ENCODE measurements around the gene ACTL7B. TPM values are rescaled to one million over a fixed set of nuclear protein-coding genes. Genes with fewer than 3 reads are reported as not detected.

ACTL7B gene
- polyA plus RNA-seq, 1 donor from 2014 or later, result not detected

DNA sequence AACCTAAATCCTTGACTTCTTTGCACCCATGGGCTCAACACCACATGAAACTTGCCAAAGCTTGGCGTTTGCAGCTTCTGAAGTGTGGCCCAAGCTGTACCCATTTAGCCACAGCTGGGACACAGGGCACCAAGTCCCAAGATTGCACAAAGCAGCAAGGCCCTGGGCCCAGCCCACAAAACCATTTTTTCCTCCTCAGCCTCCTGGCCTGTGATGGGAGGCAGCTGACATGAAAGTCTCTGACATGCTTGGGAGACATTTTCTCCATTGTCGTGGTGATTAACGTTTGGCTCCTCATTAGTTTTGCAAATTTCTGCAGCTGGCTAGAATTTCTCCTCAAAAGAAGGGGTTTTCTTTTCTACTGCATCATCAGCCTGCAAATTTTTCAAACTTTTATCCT lies 32.0 kb downstream of the ACTL7B start:
- H3K36me3 ChIP-seq (ENCODE audit: insufficient read depth, low read length), result no peaks in the 10 kb centered on the region
- H3K4me3 ChIP-seq (ENCODE audit: low read length), result no peak overlapping the region
- no peak overlapping the region for H2AFZ ChIP-seq (ENCODE audit: low read depth, low read length)
- H3K27ac ChIP-seq (ENCODE audit: low read length), result no peak overlapping the region
- no peak for TF ChIP-seq EP300 (conservative IDR thresholded peaks at IDR 0.05; ENCODE audit: poor library complexity, severe bottlenecking)
- no peaks in the 10 kb centered on the region for H3K9me2 ChIP-seq (ENCODE audit: insufficient read depth, low read length)
- H3K79me2 ChIP-seq (replicated peaks; ENCODE audit: insufficient read depth, low read length), result no peaks in the 10 kb centered on the region
- H3F3A ChIP-seq (ENCODE audit: insufficient read depth, low read length, poor library complexity, severe bottlenecking), result no peaks in the 10 kb centered on the region
- H3K9ac ChIP-seq (ENCODE audit: low read length), result no peak overlapping the region
- H3K4me2 ChIP-seq (ENCODE audit: low read length), result no peak overlapping the region
- H3K9me3 ChIP-seq (ENCODE audit: low read length), result no peaks in the 10 kb centered on the region
- H3K27me3 ChIP-seq (ENCODE audit: insufficient read depth, low read depth, low read length), result no peaks in the 10 kb centered on the region
- no peaks in the 10 kb centered on the region for H4K20me1 ChIP-seq (ENCODE audit: insufficient read depth)

DNA sequence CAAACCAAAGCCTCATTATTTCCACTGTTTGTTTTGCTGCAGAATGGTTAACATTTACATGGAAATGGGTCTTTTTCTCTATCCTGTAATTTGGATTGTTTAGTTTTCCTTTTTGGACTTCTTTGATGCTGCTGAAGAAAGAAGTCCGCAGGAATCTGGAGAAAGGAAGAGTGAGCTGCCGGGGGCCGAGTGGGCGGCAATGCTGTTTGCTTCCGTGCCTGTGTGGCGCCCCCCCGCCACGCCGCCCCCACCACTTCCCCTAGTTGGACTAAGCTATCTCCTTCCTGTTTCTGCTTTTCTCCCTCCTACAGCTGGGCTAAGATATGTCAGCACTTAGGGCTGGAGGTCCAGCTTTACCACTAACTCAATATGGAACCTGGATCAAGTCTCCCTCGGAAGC lies 39.7 kb downstream of the ACTL7B start:
- Histone ChIP-seq H3K79me2 (replicated peaks; ENCODE audit: insufficient read depth, low read length) (no peaks in the 10 kb centered on the region), H3K9me3 (ENCODE audit: low read length) (no peaks in the 10 kb centered on the region), H3K27ac (ENCODE audit: low read length) (no peak overlapping the region), H3F3A (ENCODE audit: insufficient read depth, low read length, poor library complexity, severe bottlenecking) (no peaks in the 10 kb centered on the region), H3K4me3 (ENCODE audit: low read length) (no peak overlapping the region), H3K9me2 (ENCODE audit: insufficient read depth, low read length) (no peaks in the 10 kb centered on the region), H2AFZ (ENCODE audit: low read depth, low read length) (no peak overlapping the region), H3K27me3 (ENCODE audit: insufficient read depth, low read depth, low read length) (no peaks in the 10 kb centered on the region), H3K9ac (ENCODE audit: low read length) (no peak overlapping the region), H3K36me3 (ENCODE audit: insufficient read depth, low read length) (no peaks in the 10 kb centered on the region), H4K20me1 (ENCODE audit: insufficient read depth) (no peaks in the 10 kb centered on the region), H3K4me2 (ENCODE audit: low read length) (no peak overlapping the region)
- TF ChIP-seq, protein P1, sequence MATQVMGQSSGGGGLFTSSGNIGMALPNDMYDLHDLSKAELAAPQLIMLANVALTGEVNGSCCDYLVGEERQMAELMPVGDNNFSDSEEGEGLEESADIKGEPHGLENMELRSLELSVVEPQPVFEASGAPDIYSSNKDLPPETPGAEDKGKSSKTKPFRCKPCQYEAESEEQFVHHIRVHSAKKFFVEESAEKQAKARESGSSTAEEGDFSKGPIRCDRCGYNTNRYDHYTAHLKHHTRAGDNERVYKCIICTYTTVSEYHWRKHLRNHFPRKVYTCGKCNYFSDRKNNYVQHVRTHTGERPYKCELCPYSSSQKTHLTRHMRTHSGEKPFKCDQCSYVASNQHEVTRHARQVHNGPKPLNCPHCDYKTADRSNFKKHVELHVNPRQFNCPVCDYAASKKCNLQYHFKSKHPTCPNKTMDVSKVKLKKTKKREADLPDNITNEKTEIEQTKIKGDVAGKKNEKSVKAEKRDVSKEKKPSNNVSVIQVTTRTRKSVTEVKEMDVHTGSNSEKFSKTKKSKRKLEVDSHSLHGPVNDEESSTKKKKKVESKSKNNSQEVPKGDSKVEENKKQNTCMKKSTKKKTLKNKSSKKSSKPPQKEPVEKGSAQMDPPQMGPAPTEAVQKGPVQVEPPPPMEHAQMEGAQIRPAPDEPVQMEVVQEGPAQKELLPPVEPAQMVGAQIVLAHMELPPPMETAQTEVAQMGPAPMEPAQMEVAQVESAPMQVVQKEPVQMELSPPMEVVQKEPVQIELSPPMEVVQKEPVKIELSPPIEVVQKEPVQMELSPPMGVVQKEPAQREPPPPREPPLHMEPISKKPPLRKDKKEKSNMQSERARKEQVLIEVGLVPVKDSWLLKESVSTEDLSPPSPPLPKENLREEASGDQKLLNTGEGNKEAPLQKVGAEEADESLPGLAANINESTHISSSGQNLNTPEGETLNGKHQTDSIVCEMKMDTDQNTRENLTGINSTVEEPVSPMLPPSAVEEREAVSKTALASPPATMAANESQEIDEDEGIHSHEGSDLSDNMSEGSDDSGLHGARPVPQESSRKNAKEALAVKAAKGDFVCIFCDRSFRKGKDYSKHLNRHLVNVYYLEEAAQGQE (IDR thresholded peaks at IDR 0.05; ENCODE audit: borderline replicate concordance), result no peak
- TF ChIP-seq MXI1 (conservative IDR thresholded peaks at IDR 0.05; ENCODE audit: poor library complexity, severe bottlenecking) (no peak), RAD21 (conservative IDR thresholded peaks at IDR 0.05) (no peak), EP300 (conservative IDR thresholded peaks at IDR 0.05; ENCODE audit: poor library complexity, severe bottlenecking) (no peak), EZH2 (IDR thresholded peaks at IDR 0.05; ENCODE audit: borderline replicate concordance, insufficient read depth, low read length, poor library complexity, severe bottlenecking) (no peak), SMC3 (conservative IDR thresholded peaks at IDR 0.05; ENCODE audit: poor library complexity) (no peak), TAF1 (IDR thresholded peaks at IDR 0.05; ENCODE audit: low read depth) (no peak), POLR2AphosphoS5 (IDR thresholded peaks at IDR 0.05) (no peak)
- TF ChIP-seq, protein P2, sequence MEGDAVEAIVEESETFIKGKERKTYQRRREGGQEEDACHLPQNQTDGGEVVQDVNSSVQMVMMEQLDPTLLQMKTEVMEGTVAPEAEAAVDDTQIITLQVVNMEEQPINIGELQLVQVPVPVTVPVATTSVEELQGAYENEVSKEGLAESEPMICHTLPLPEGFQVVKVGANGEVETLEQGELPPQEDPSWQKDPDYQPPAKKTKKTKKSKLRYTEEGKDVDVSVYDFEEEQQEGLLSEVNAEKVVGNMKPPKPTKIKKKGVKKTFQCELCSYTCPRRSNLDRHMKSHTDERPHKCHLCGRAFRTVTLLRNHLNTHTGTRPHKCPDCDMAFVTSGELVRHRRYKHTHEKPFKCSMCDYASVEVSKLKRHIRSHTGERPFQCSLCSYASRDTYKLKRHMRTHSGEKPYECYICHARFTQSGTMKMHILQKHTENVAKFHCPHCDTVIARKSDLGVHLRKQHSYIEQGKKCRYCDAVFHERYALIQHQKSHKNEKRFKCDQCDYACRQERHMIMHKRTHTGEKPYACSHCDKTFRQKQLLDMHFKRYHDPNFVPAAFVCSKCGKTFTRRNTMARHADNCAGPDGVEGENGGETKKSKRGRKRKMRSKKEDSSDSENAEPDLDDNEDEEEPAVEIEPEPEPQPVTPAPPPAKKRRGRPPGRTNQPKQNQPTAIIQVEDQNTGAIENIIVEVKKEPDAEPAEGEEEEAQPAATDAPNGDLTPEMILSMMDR (IDR thresholded peaks at IDR 0.05; ENCODE audit: poor library complexity, severe bottlenecking), result no peak

DNA sequence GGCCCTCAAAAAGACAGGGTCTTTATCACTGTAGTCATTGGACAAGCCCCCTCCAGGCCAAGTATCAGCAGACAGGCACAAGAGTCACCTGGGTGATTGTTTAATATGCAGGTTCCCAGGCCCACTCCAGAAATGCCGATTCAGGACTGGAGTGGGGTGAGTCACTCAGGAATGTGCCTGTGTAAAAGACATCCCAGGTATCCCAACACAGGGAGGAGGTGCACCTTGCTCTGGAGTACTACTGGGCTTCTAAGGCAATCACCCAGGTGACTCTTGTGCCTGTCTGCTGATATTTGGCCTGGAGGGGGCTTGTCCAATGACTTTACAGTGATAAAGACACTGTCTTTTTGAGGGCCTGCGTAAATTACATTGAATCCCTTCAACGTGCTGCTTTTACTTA lies 40.6 kb downstream of the ACTL7B start:
- no peaks in the 10 kb centered on the region for H3K9me2 ChIP-seq (ENCODE audit: insufficient read depth, low read length)
- H3K79me2 ChIP-seq (replicated peaks; ENCODE audit: insufficient read depth, low read length), result no peaks in the 10 kb centered on the region
- no peaks in the 10 kb centered on the region for H3K36me3 ChIP-seq (ENCODE audit: insufficient read depth, low read length)
- H3K27ac ChIP-seq (ENCODE audit: low read length), result no peak overlapping the region
- H3K9ac ChIP-seq (ENCODE audit: low read length), result no peak overlapping the region
- H3K4me2 ChIP-seq (ENCODE audit: low read length), result no peak overlapping the region
- no peaks in the 10 kb centered on the region for H3F3A ChIP-seq (ENCODE audit: insufficient read depth, low read length, poor library complexity, severe bottlenecking)
- H3K4me3 ChIP-seq (ENCODE audit: low read length), result no peak overlapping the region
- TF ChIP-seq EZH2 (IDR thresholded peaks at IDR 0.05; ENCODE audit: borderline replicate concordance, insufficient read depth, low read length, poor library complexity, severe bottlenecking) (no peak), RAD21 (conservative IDR thresholded peaks at IDR 0.05) (no peak), EP300 (conservative IDR thresholded peaks at IDR 0.05; ENCODE audit: poor library complexity, severe bottlenecking) (no peak), MXI1 (conservative IDR thresholded peaks at IDR 0.05; ENCODE audit: poor library complexity, severe bottlenecking) (no peak), SMC3 (conservative IDR thresholded peaks at IDR 0.05; ENCODE audit: poor library complexity) (no peak), POLR2AphosphoS5 (IDR thresholded peaks at IDR 0.05) (no peak)
- TF ChIP-seq, protein P2 (IDR thresholded peaks at IDR 0.05; ENCODE audit: poor library complexity, severe bottlenecking), result no peak
- TF ChIP-seq, protein P1 (IDR thresholded peaks at IDR 0.05; ENCODE audit: borderline replicate concordance), result no peak
- no peaks in the 10 kb centered on the region for H3K9me3 ChIP-seq (ENCODE audit: low read length)
- H4K20me1 ChIP-seq (ENCODE audit: insufficient read depth), result no peaks in the 10 kb centered on the region
- H3K27me3 ChIP-seq (ENCODE audit: insufficient read depth, low read depth, low read length), result no peaks in the 10 kb centered on the region
- H2AFZ ChIP-seq (ENCODE audit: low read depth, low read length), result no peak overlapping the region
